ENCODE results near the gene CCDC197.

CCDC197 gene

GRCh38 chr14:93999573-93999972, 2.5 kb downstream of the CCDC197 start:
- no peak for DNase-seq (ENCODE audit: low spot score)

GRCh38 chr14:94000267-94000666, 3.2 kb downstream of the CCDC197 start:
- no peak for DNase-seq (ENCODE audit: low spot score)

- DNase-seq (ENCODE audit: low spot score): no peak
Measured at GRCh38 chr14:94001016-94001415, 3.9 kb downstream of the CCDC197 start.

- peak; percentile 58 for DNase-seq (ENCODE audit: low spot score)
Measured at GRCh38 chr14:94001501-94002396, 4.6 kb downstream of the CCDC197 start.

- DNase-seq (ENCODE audit: low spot score): no peak
Measured at GRCh38 chr14:94003397-94003796, 6.3 kb downstream of the CCDC197 start.

- DNase-seq (ENCODE audit: low spot score): no peak
Measured at GRCh38 chr14:94004015-94004414, 6.9 kb downstream of the CCDC197 start.

GRCh38 chr14:94005324-94006073, 8.4 kb downstream of the CCDC197 start:
- no peak for DNase-seq (ENCODE audit: low spot score)

- DNase-seq (ENCODE audit: low spot score): no peak
Measured at GRCh38 chr14:94008234-94008633, 11.1 kb downstream of the CCDC197 start.

GRCh38 chr14:94009767-94010166, 12.7 kb downstream of the CCDC197 start:
- no peak for DNase-seq (ENCODE audit: low spot score)

GRCh38 chr14:94010625-94011024, 13.5 kb downstream of the CCDC197 start:
- DNase-seq (ENCODE audit: low spot score): no peak

- DNase-seq (ENCODE audit: low spot score): no peak
Measured at GRCh38 chr14:94011795-94012194, 14.7 kb downstream of the CCDC197 start.

- no peak for DNase-seq (ENCODE audit: low spot score)
Measured at GRCh38 chr14:94014382-94014781, 17.3 kb downstream of the CCDC197 start.

- no peak for DNase-seq (ENCODE audit: low spot score)
Measured at GRCh38 chr14:94015223-94015622, 18.1 kb downstream of the CCDC197 start.

- no peak for DNase-seq (ENCODE audit: low spot score)
Measured at GRCh38 chr14:94016446-94016976, 19.4 kb downstream of the CCDC197 start.

GRCh38 chr14:94018308-94018707, 21.2 kb downstream of the CCDC197 start:
- DNase-seq (ENCODE audit: low spot score): no peak

- no peak for DNase-seq (ENCODE audit: low spot score)
Measured at GRCh38 chr14:94019329-94019728, 22.2 kb downstream of the CCDC197 start.

- no peak for DNase-seq (ENCODE audit: low spot score)
Measured at GRCh38 chr14:94020267-94020666, 23.2 kb downstream of the CCDC197 start.

GRCh38 chr14:94021001-94021400, 23.9 kb downstream of the CCDC197 start:
- DNase-seq (ENCODE audit: low spot score): no peak

- DNase-seq (ENCODE audit: low spot score): no peak
Measured at GRCh38 chr14:94021416-94022157, 24.5 kb downstream of the CCDC197 start.

GRCh38 chr14:94022532-94023411, 25.7 kb downstream of the CCDC197 start:
- no peak for DNase-seq (ENCODE audit: low spot score)

- DNase-seq (ENCODE audit: low spot score): no peak
Measured at GRCh38 chr14:94024549-94024948, 27.4 kb downstream of the CCDC197 start.

All from globus pallidus (tissue), 1 donor.